ENCODE measurements around the gene MROH7. TPM values are rescaled to one million over a fixed set of nuclear protein-coding genes. Genes with fewer than 3 reads are reported as not detected.
A peak's percentile ranks its signal among the peaks of the same experiment; 100 is the strongest.

Gene MROH7
- total RNA-seq, 2 experiments from 2014 or later, result 0.14 to 0.19 TPM

GRCh38 chr1:54671985-54672608 lies 30.5 kb downstream of the MROH7 start:
- Mint-ChIP-seq H3K27ac (no peak overlapping the region), H3K4me1 (ENCODE audit: low read depth) (no peaks in the 10 kb centered on the region), H3K36me3 (ENCODE audit: low read depth) (no peaks in the 10 kb centered on the region), H3K27me3 (no peaks in the 10 kb centered on the region), H3K9me3 (no peaks in the 10 kb centered on the region), H3K4me3 (no peak overlapping the region)
- Histone ChIP-seq H3K27me3 (ENCODE audit: control insufficient read depth in 1 of 2, insufficient read depth in 2 of 2, low read length in 2 of 2) (no peaks in the 10 kb centered on the region), H3K9me3 (ENCODE audit: control insufficient read depth in 1 of 2, insufficient read depth in 1 of 2, low read length in 2 of 2) (peaks cover 0 to 8% of the 10 kb centered on the region in 2 experiments), H3K4me3 (ENCODE audit: low read length) (no peak overlapping the region), H3K36me3 (ENCODE audit: insufficient read depth, low read length) (no peaks in the 10 kb centered on the region), H3K27ac (ENCODE audit: low read depth in 1 of 2, low read length in 2 of 2) (no peak overlapping the region), H3K4me1 (ENCODE audit: insufficient read depth, low read length) (peaks cover 3% of the 10 kb centered on the region)
- POLR2A ChIA-PET, result no interaction called here
- ATAC-seq (ENCODE audit: poor library complexity), result peak; percentile 84
- peak; percentile 80 for TF ChIP-seq CTCF (IDR thresholded peaks at IDR 0.05)
- peak; percentile 26 to 76 (median 52) for DNase-seq
- intact Hi-C loops (cut with DNase I, micrococcal nuclease), result loop anchor here (1.0 to 5.0 kb wide), 4 partner anchors 138 to 601 kb away; partner anchors contain the start of gene BSND (in 1 of the 2)
- CTCF ChIA-PET, result no interaction called here

- ChIA-PET CTCF (no interaction called here), POLR2A (no interaction called here)
- Mint-ChIP-seq H3K27me3 (no peaks in the 10 kb centered on the region), H3K27ac (no peak overlapping the region), H3K4me1 (ENCODE audit: low read depth) (no peaks in the 10 kb centered on the region), H3K9me3 (no peaks in the 10 kb centered on the region), H3K4me3 (no peak overlapping the region), H3K36me3 (ENCODE audit: low read depth) (no peaks in the 10 kb centered on the region)
- no peak overlapping the region for H3K27ac ChIP-seq (ENCODE audit: low read depth in 1 of 2, low read length in 2 of 2)
- no peak overlapping the region for H3K4me3 ChIP-seq (ENCODE audit: low read length)
- ATAC-seq (ENCODE audit: poor library complexity) (no peak), DNase-seq (no peak)
- no peak for TF ChIP-seq CTCF (IDR thresholded peaks at IDR 0.05)
- intact Hi-C loops (cut with DNase I, micrococcal nuclease), result no loop called here
- H3K27me3 ChIP-seq (ENCODE audit: control insufficient read depth in 1 of 2, insufficient read depth in 2 of 2, low read length in 2 of 2), result no peaks in the 10 kb centered on the region
- H3K4me1 ChIP-seq (ENCODE audit: insufficient read depth, low read length), result no peaks in the 10 kb centered on the region
- peaks cover 0 to under 1% of the 10 kb centered on the region in 2 experiments for H3K9me3 ChIP-seq (ENCODE audit: control insufficient read depth in 1 of 2, insufficient read depth in 1 of 2, low read length in 2 of 2)
- H3K36me3 ChIP-seq (ENCODE audit: insufficient read depth, low read length), result no peaks in the 10 kb centered on the region
Measured at GRCh38 chr1:54678776-54679643, 37.4 kb downstream of the MROH7 start.

GRCh38 chr1:54679706-54680105 lies 38.1 kb downstream of the MROH7 start:
- Histone ChIP-seq H3K27me3 (ENCODE audit: control insufficient read depth in 1 of 2, insufficient read depth in 2 of 2, low read length in 2 of 2) (no peaks in the 10 kb centered on the region), H3K9me3 (ENCODE audit: control insufficient read depth in 1 of 2, insufficient read depth in 1 of 2, low read length in 2 of 2) (no peaks in the 10 kb centered on the region), H3K4me3 (ENCODE audit: low read length) (no peak overlapping the region), H3K27ac (ENCODE audit: low read depth in 1 of 2, low read length in 2 of 2) (no peak overlapping the region), H3K36me3 (ENCODE audit: insufficient read depth, low read length) (no peaks in the 10 kb centered on the region), H3K4me1 (ENCODE audit: insufficient read depth, low read length) (no peaks in the 10 kb centered on the region)
- ChIA-PET CTCF (no interaction called here), POLR2A (no interaction called here)
- no peaks in the 10 kb centered on the region for H3K27me3 Mint-ChIP-seq
- intact Hi-C loops (cut with DNase I, micrococcal nuclease), result no loop called here
- H3K9me3 Mint-ChIP-seq, result no peaks in the 10 kb centered on the region
- H3K27ac Mint-ChIP-seq, result no peak overlapping the region
- no peak for ATAC-seq (ENCODE audit: poor library complexity)
- DNase-seq, result no peak
- H3K4me1 Mint-ChIP-seq (ENCODE audit: low read depth), result no peaks in the 10 kb centered on the region
- no peaks in the 10 kb centered on the region for H3K36me3 Mint-ChIP-seq (ENCODE audit: low read depth)
- H3K4me3 Mint-ChIP-seq, result no peak overlapping the region
- no peak for TF ChIP-seq CTCF (IDR thresholded peaks at IDR 0.05)
